Measurements from ENCODE around the gene INS. TPM values are rescaled to one million over a fixed set of nuclear protein-coding genes. Genes with fewer than 3 reads are reported as not detected.

The INS gene
- total RNA-seq (2021), result not detected in 2 replicates
- long read RNA-seq, result 0 reads

GRCh38 chr11:2160736-2161259 is at the start of gene INS:
Gene INS, minus strand, starts transcription at chr11:2161209. Its CDS starts 238 bp downstream, at chr11:2160971.
- H2BK20ac ChIP-seq (ENCODE audit: low read depth, low read length, poor library complexity, severe bottlenecking), result no peak within 1 kb of the TSS
- no peak within 1 kb of the TSS for H2AK5ac ChIP-seq (ENCODE audit: insufficient read length, low read length)
- H3K23me2 ChIP-seq (ENCODE audit: insufficient read length, low read depth, low read length, poor library complexity, severe bottlenecking), result no peaks in the 10 kb centered on the region
- no peak within 1 kb of the TSS for H2BK5ac ChIP-seq (ENCODE audit: insufficient read length, low read length)
- no peak within 1 kb of the TSS; the same call in 1 of the 2 replicates for H3K14ac ChIP-seq (ENCODE audit: insufficient read depth, low read length)
- H3K9me3 Mint-ChIP-seq, result no peaks in the 10 kb centered on the region
- H3K4me1 Mint-ChIP-seq, result no peaks in the 10 kb centered on the region
- TF ChIP-seq CTCF (conservative IDR thresholded peaks at IDR 0.05), result no peak
- H3K9ac ChIP-seq (ENCODE audit: extremely low read depth, insufficient read length, low read length), result no peak within 1 kb of the TSS
- H3K18ac ChIP-seq (ENCODE audit: insufficient read length, low read depth, low read length), result no peak within 1 kb of the TSS
- H3K79me1 ChIP-seq (ENCODE audit: insufficient read depth, low read depth, low read length, poor library complexity, severe bottlenecking), result no peaks in the 10 kb centered on the region
- no peak within 1 kb of the TSS for H3K23ac ChIP-seq (ENCODE audit: insufficient read length, low read depth, low read length)
- no peak within 1 kb of the TSS for H3T11ph ChIP-seq (ENCODE audit: low read length)
- DNase-seq, result no peak
- no peak within 1 kb of the TSS for H3K4me2 ChIP-seq (ENCODE audit: insufficient read depth, insufficient read length, low read length)
- H3K27ac Mint-ChIP-seq, result no peak within 1 kb of the TSS
- H3K56ac ChIP-seq (ENCODE audit: insufficient read length, low read depth, low read length), result no peak within 1 kb of the TSS
- H3K9me3 ChIP-seq (ENCODE audit: control insufficient read depth, low read depth, low read length), result no peaks in the 10 kb centered on the region
- H2BK12ac ChIP-seq (ENCODE audit: insufficient read length, low read depth, low read length), result no peak within 1 kb of the TSS
- no peak within 1 kb of the TSS for H2BK120ac ChIP-seq (ENCODE audit: low read depth, low read length, poor library complexity, severe bottlenecking)
- no peaks in the 10 kb centered on the region for H3K36me3 Mint-ChIP-seq (ENCODE audit: insufficient read depth in 1 of 3, low read depth in 3 of 3)
- no peaks in the 10 kb centered on the region for H4K20me1 ChIP-seq (ENCODE audit: control insufficient read depth, insufficient read depth, insufficient read length)
- no peak within 1 kb of the TSS for H4K5ac ChIP-seq (ENCODE audit: insufficient read length, low read depth, low read length)
- H3K27me3 ChIP-seq (ENCODE audit: insufficient read depth, low read length), result no peaks in the 10 kb centered on the region
- H3K79me2 ChIP-seq (ENCODE audit: insufficient read depth, low read length), result no peaks in the 10 kb centered on the region
- H2AFZ ChIP-seq (ENCODE audit: low read length), result no peak within 1 kb of the TSS
- H3K4me3 Mint-ChIP-seq, result no peak within 1 kb of the TSS
- no peak within 1 kb of the TSS for H2BK15ac ChIP-seq (ENCODE audit: low read depth, low read length)
- no peak within 1 kb of the TSS for H3K4ac ChIP-seq (ENCODE audit: low read depth, low read length)
- H3K27me3 Mint-ChIP-seq (ENCODE audit: low read depth), result peaks cover 6% of the 10 kb centered on the region
- no peaks in the 10 kb centered on the region for H3K4me1 ChIP-seq (ENCODE audit: insufficient read depth, low read length)
- no peak within 1 kb of the TSS for H4K8ac ChIP-seq (replicated peaks; ENCODE audit: insufficient read length, low read depth, low read length)
- H4K91ac ChIP-seq (ENCODE audit: insufficient read length, low read depth, low read length), result no peak within 1 kb of the TSS
- H3K27ac ChIP-seq (ENCODE audit: insufficient read length, low read depth, low read length), result no peak within 1 kb of the TSS
- no CpG with 5 or more reads among the region's 13 CpGs for WGBS (ENCODE audit: extremely low coverage, insufficient read length, low lambda C conversion rate)

All from H9 (cell line).